K562 (cell line): ENCODE results near the gene LINGO3. TPM values are rescaled to one million over a fixed set of nuclear protein-coding genes. Genes with fewer than 3 reads are reported as not detected.

ENCODE experiments used
- EGR1 ChIP-seq: fragments of 450-650 bp; conservative IDR thresholded peaks from 2 replicates; pipeline ENCODE4 v1.6.1; 2017; ENCODE audit warnings: mild to moderate bottlenecking
- HNRNPUL1 ChIP-seq: fragments of 200-400 bp; formaldehyde crosslinking; IDR thresholded peaks from 2 replicates; pipeline ENCODE4 v1.6.1; 2017; ENCODE audit warnings: low read length
- KAT8 ChIP-seq: fragments of 450-650 bp; IDR thresholded peaks from 2 replicates; pipeline ENCODE4 v1.6.1; 2016; ENCODE audit warnings: low read depth, mild to moderate bottlenecking
- NR4A1 ChIP-seq, 2 experiments: fragments of 250-450 bp in 1 of 2; fragments of 450-650 bp in 1 of 2; sonication (Bioruptor Pico) in 1 of 2; IDR thresholded peaks; 2 replicates each; pipeline versions ENCODE4 v1.4.0 to v1.6.1; 2016 to 2020; ENCODE audit warnings: mild to moderate bottlenecking in 2 of 2, missing compliant biosample characterization in 1 of 2, missing genetic modification characterization in 1 of 2, moderate library complexity in 1 of 2
- POLR2H ChIP-seq: IDR thresholded peaks from 2 replicates; pipeline ENCODE4 v1.6.1; 2016; ENCODE audit warnings: missing genetic modification characterization, low read depth, mild to moderate bottlenecking, control low read depth, missing compliant biosample characterization, moderate library complexity
- POLR3G ChIP-seq: IDR thresholded peaks from 2 replicates; pipeline ENCODE4 v1.6.1; 2011; ENCODE audit not compliant: insufficient read length, insufficient replicate concordance; ENCODE audit errors: extremely low read depth
- SAFB2 ChIP-seq: fragments of 200-400 bp; formaldehyde crosslinking; IDR thresholded peaks from 2 replicates; pipeline ENCODE4 v1.6.1; 2018; ENCODE audit warnings: borderline replicate concordance, low read length, low read depth, moderate library complexity; ENCODE audit not compliant: severe bottlenecking
- SMARCA4 ChIP-seq: fragments of 450-650 bp; IDR thresholded peaks from 2 replicates; pipeline ENCODE4 v1.6.1; 2016
- TCF7L2 ChIP-seq: fragments of 150-350 bp; IDR thresholded peaks from 2 replicates; pipeline ENCODE4 v1.6.1; 2016; ENCODE audit warnings: low read depth, mild to moderate bottlenecking, low read length, moderate library complexity
- U2AF1 ChIP-seq: fragments of 200-400 bp; formaldehyde crosslinking; optimal IDR thresholded peaks from 2 replicates; pipeline ENCODE3; 2017; ENCODE audit warnings: mild to moderate bottlenecking, low read depth, low read length, moderate library complexity
- ZNF41 ChIP-seq: fragments of 250-450 bp; sonication (Bioruptor Pico); conservative IDR thresholded peaks from 2 replicates; pipeline ENCODE4 v1.4.0; 2020; ENCODE audit warnings: mild to moderate bottlenecking
- ZNF609 ChIP-seq: sonication (generic); formaldehyde crosslinking; IDR thresholded peaks from 2 replicates; pipeline ENCODE4 v1.8.1; 2023; ENCODE audit warnings: missing genetic modification reagents, mild to moderate bottlenecking, borderline replicate concordance
- ZNF668 ChIP-seq: fragments of 250-450 bp; sonication (Bioruptor Pico); IDR thresholded peaks from 2 replicates; pipeline ENCODE4 v1.8.0; 2022; ENCODE audit warnings: mild to moderate bottlenecking, inconsistent platforms
- polyA plus RNA-seq, 8 experiments: library from polyadenylated mRNA; depleted of rRNA in 4 of 8; stranded (reverse) in 5 of 8; unstranded in 3 of 8; fragments of >200 nt; fragmentation: Nextera tagmentation in 2 of 8; fragmentation: Illumina TruSeq in 1 of 8; extraction: Ambion mirVana in 2 of 8; extraction: Trizol in 1 of 8; gene quantifications; 2 replicates each; pipeline versions ENCODE4 v1.2.1 to v1.2.3, GENCODE V29; 2011 to 2014; ENCODE audit warnings: inconsistent platforms in 1 of 8, missing spikeins in 1 of 8
- total RNA-seq, 7 experiments: library from RNA; depleted of rRNA in 6 of 7; stranded (reverse); fragments of >200 nt in 6 of 7; fragmentation: Illumina TruSeq in 2 of 7; extraction: Trizol in 2 of 7; gene quantifications; 2 replicates each; pipeline versions ENCODE4 v1.2.1 to v1.2.3, GENCODE V29; 2011 to 2021; ENCODE audit warnings: low replicate concordance in 1 of 7
- TF ChIP-seq, protein P1 (sequence below): fragments of 450-650 bp; formaldehyde crosslinking; IDR thresholded peaks from 2 replicates; pipeline ENCODE4 v1.4.0; 2022; ENCODE audit warnings: missing genetic modification characterization
- TF ChIP-seq, protein P2 (sequence below): sonication (generic); formaldehyde crosslinking; IDR thresholded peaks from 2 replicates; pipeline ENCODE4 v1.8.0; 2023; ENCODE audit warnings: missing genetic modification reagents, mild to moderate bottlenecking, borderline replicate concordance

The LINGO3 gene
- total and polyA plus RNA-seq, 9 of the 15 experiments (the other 6 are each of a cell fraction or from before 2014, with no cell fraction given), result 0.03 to 0.05 (median 0.03) TPM; not detected in 6

GRCh38 chr19:2269244-2270156 lies 38.5 kb downstream of the LINGO3 start (continued):
- TF ChIP-seq KAT8 (0 out of 2 replicates have a peak, but pooled peaks have one; percentile 55), TCF7L2 (no peak), U2AF1 (peak; percentile 87), SMARCA4 (no peak), NR4A1 (CRISPR knock-in tag; IDR thresholded peaks at IDR 0.05) (no peak), NR4A1 (tag; IDR thresholded peaks at IDR 0.05) (no peak), ZNF41 (no peak), POLR3G (no peak), ZNF668 (CRISPR knock-in tag) (peak; percentile 62; the same call in 1 of the 2 replicates), SAFB2 (no peak), EGR1 (no peak; the same call in 1 of the 2 replicates), HNRNPUL1 (no peak), ZNF609 (CRISPR knock-in tag) (no peak; the same call in 1 of the 2 replicates), POLR2H (tag) (peak; percentile 98)
- TF ChIP-seq, protein P1, sequence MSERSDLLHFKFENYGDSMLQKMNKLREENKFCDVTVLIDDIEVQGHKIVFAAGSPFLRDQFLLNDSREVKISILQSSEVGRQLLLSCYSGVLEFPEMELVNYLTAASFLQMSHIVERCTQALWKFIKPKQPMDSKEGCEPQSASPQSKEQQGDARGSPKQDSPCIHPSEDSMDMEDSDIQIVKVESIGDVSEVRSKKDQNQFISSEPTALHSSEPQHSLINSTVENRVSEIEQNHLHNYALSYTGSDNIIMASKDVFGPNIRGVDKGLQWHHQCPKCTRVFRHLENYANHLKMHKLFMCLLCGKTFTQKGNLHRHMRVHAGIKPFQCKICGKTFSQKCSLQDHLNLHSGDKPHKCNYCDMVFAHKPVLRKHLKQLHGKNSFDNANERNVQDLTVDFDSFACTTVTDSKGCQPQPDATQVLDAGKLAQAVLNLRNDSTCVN, result peak; percentile 81; the same call in 1 of the 2 replicates
- TF ChIP-seq, protein P2, sequence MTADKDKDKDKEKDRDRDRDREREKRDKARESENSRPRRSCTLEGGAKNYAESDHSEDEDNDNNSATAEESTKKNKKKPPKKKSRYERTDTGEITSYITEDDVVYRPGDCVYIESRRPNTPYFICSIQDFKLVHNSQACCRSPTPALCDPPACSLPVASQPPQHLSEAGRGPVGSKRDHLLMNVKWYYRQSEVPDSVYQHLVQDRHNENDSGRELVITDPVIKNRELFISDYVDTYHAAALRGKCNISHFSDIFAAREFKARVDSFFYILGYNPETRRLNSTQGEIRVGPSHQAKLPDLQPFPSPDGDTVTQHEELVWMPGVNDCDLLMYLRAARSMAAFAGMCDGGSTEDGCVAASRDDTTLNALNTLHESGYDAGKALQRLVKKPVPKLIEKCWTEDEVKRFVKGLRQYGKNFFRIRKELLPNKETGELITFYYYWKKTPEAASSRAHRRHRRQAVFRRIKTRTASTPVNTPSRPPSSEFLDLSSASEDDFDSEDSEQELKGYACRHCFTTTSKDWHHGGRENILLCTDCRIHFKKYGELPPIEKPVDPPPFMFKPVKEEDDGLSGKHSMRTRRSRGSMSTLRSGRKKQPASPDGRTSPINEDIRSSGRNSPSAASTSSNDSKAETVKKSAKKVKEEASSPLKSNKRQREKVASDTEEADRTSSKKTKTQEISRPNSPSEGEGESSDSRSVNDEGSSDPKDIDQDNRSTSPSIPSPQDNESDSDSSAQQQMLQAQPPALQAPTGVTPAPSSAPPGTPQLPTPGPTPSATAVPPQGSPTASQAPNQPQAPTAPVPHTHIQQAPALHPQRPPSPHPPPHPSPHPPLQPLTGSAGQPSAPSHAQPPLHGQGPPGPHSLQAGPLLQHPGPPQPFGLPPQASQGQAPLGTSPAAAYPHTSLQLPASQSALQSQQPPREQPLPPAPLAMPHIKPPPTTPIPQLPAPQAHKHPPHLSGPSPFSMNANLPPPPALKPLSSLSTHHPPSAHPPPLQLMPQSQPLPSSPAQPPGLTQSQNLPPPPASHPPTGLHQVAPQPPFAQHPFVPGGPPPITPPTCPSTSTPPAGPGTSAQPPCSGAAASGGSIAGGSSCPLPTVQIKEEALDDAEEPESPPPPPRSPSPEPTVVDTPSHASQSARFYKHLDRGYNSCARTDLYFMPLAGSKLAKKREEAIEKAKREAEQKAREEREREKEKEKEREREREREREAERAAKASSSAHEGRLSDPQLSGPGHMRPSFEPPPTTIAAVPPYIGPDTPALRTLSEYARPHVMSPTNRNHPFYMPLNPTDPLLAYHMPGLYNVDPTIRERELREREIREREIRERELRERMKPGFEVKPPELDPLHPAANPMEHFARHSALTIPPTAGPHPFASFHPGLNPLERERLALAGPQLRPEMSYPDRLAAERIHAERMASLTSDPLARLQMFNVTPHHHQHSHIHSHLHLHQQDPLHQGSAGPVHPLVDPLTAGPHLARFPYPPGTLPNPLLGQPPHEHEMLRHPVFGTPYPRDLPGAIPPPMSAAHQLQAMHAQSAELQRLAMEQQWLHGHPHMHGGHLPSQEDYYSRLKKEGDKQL (CRISPR knock-in tag), result peak; percentile 28; the same call in 1 of the 2 replicates
